Colonic mucosa (tissue), 4 donors: Measurements from ENCODE around the gene FLII. TPM values are rescaled to one million over a fixed set of nuclear protein-coding genes. Genes with fewer than 3 reads are reported as not detected.

Source experiments
- DNase-seq: peaks from one replicate; pipeline ENCODE4 v3.0.0-alpha.2; 2020
- H3K27ac ChIP-seq: fragments of 200-600 bp; one replicate; pipeline ENCODE4 v1.8.0; 2021
- H3K27me3 ChIP-seq: fragments of 200-600 bp; one replicate; pipeline ENCODE4 v1.8.0; 2021
- H3K36me3 ChIP-seq: fragments of 200-600 bp; one replicate; pipeline ENCODE4 v1.8.0; 2021
- H3K4me1 ChIP-seq: fragments of 200-600 bp; one replicate; pipeline ENCODE4 v1.8.0; 2021; ENCODE audit warnings: mild to moderate bottlenecking
- H3K4me3 ChIP-seq: fragments of 200-600 bp; one replicate; pipeline ENCODE4 v1.8.0; 2021
- H3K9ac ChIP-seq, 2 donors: one replicate each; pipeline ENCODE4 v1.7.0; 2013; ENCODE audit warnings: control low read depth in 2 of 2, low read depth in 2 of 2, low read length in 2 of 2
- H3K9me3 ChIP-seq: fragments of 200-600 bp; one replicate; pipeline ENCODE4 v1.8.0; 2021
- CTCF ChIP-seq: fragments of 200-600 bp; IDR thresholded peaks from one replicate; pipeline ENCODE4 v1.8.0; 2022; ENCODE audit warnings: antibody characterized with exemption, mild to moderate bottlenecking
- intact Hi-C: fragments of 100-400 bp; cut with DNase I; formaldehyde crosslinking; loops from one replicate; pipeline ENCODE4 v1.14.1; 2022
- total RNA-seq, 2 donors: library from RNA; stranded (reverse); fragmentation: NEBNext Ultra II Directional in 1 of 2; extraction: Animal tissue kit (Norgen Biotek cat#: 25700) in 1 of 2; gene quantifications; one replicate each; pipeline ENCODE4 v1.2.1, GENCODE V29; 2021
- donor health status: healthy.
- donor health status: DM: no; HTN: no; CAD: no.
- donor health status: DM: no; HTN: no; CAD: no.

Gene FLII
- total RNA-seq, 2 donors from 2014 or later = 263 to 293 TPM

GRCh38 chr17:18237461-18237860 lies 21.1 kb downstream of the FLII start:
- Histone ChIP-seq H3K36me3 (no peaks in the 10 kb centered on the region), H3K27ac (no peak overlapping the region), H3K4me3 (no peak overlapping the region), H3K9me3 (no peaks in the 10 kb centered on the region), H3K27me3 (no peaks in the 10 kb centered on the region), H3K9ac (no peak overlapping the region), H3K4me1 (no peaks in the 10 kb centered on the region)
- no peak for DNase-seq
- intact Hi-C loops = no loop called here
- no peak for TF ChIP-seq CTCF

- Histone ChIP-seq H3K4me1 (no peaks in the 10 kb centered on the region), H3K27ac (no peak overlapping the region), H3K36me3 (no peaks in the 10 kb centered on the region), H3K4me3 (no peak overlapping the region), H3K9me3 (no peaks in the 10 kb centered on the region), H3K9ac (no peak overlapping the region), H3K27me3 (no peaks in the 10 kb centered on the region)
- DNase-seq = no peak
- intact Hi-C loops = no loop called here
- TF ChIP-seq CTCF = no peak
Observed at GRCh38 chr17:18236494-18236893, 22.0 kb downstream of the FLII start.

GRCh38 chr17:18235743-18236256 lies 22.7 kb downstream of the FLII start:
- no peaks in the 10 kb centered on the region for H3K36me3 ChIP-seq
- no peaks in the 10 kb centered on the region for H3K4me1 ChIP-seq
- TF ChIP-seq CTCF = no peak
- no peak for DNase-seq
- H3K9ac ChIP-seq = no peak overlapping the region
- H3K9me3 ChIP-seq = no peaks in the 10 kb centered on the region
- no peak overlapping the region for H3K4me3 ChIP-seq
- H3K27me3 ChIP-seq = no peaks in the 10 kb centered on the region
- H3K27ac ChIP-seq = no peak overlapping the region
- intact Hi-C loops = no loop called here

- no peak for TF ChIP-seq CTCF
- no peak for DNase-seq
- Histone ChIP-seq H3K9ac (no peak overlapping the region), H3K4me3 (no peak overlapping the region), H3K27me3 (no peaks in the 10 kb centered on the region), H3K36me3 (no peaks in the 10 kb centered on the region), H3K27ac (no peak overlapping the region), H3K9me3 (no peaks in the 10 kb centered on the region), H3K4me1 (no peaks in the 10 kb centered on the region)
- intact Hi-C loops = no loop called here
Observed at GRCh38 chr17:18234853-18235380, 23.6 kb downstream of the FLII start.

GRCh38 chr17:18233803-18234518 lies 24.6 kb downstream of the FLII start:
- Histone ChIP-seq H3K9ac (no peak overlapping the region), H3K4me3 (no peak overlapping the region), H3K27me3 (no peaks in the 10 kb centered on the region), H3K4me1 (no peaks in the 10 kb centered on the region), H3K27ac (no peak overlapping the region), H3K9me3 (no peaks in the 10 kb centered on the region), H3K36me3 (no peaks in the 10 kb centered on the region)
- DNase-seq = no peak
- intact Hi-C loops = no loop called here
- no peak for TF ChIP-seq CTCF
